Panc1 (cell line): ENCODE results near the gene NFAT5. TPM values are rescaled to one million over a fixed set of nuclear protein-coding genes. Genes with fewer than 3 reads are reported as not detected.

Experiments used
- ATAC-seq: fragments of 200-7000 bp; cut with Tn5 transposase; 2 replicates; pipeline ENCODE4 v1.9.1; 2020; ENCODE audit warnings: mild to moderate bottlenecking, moderate library complexity
- BruUV-seq: library from RNA; stranded (reverse); fragments of 400-500 nt; replicated peaks from 2 replicates; lab custom pipeline; 2021; lab: Mats Ljungman, UMichigan
- CTCF ChIA-PET: fragments of 300-600 bp; sonication (Branson Sonifier 250); formaldehyde crosslinking; loops from one replicate; lab custom pipeline; 2022; ENCODE audit warnings: antibody characterized with exemption; lab: Charles Lee
- POLR2A ChIA-PET: fragments of 300-600 bp; sonication (Branson Sonifier 250); formaldehyde crosslinking; loops from one replicate; lab custom pipeline; 2022; ENCODE audit warnings: antibody characterized with exemption; lab: Charles Lee
- DNase-seq: peaks from one replicate; pipeline ENCODE4 v3.0.0-alpha.2; 2010; ENCODE audit warnings: low read depth, low spot score
- H3K27ac ChIP-seq: 2 replicates; pipeline ENCODE4 v1.5.1; 2011; ENCODE audit warnings: mild to moderate bottlenecking, low read length, inconsistent platforms
- H3K27me3 ChIP-seq: fragments of 200-500 bp; sonication (Bioruptor generic); 2 replicates; pipeline ENCODE4 v1.6.0; 2014; ENCODE audit warnings: low read length, inconsistent platforms; ENCODE audit not compliant: control insufficient read depth, insufficient read depth
- H3K36me3 ChIP-seq: fragments of 200-500 bp; sonication (Bioruptor generic); 2 replicates; pipeline ENCODE4 v1.5.1; 2014; ENCODE audit warnings: inconsistent platforms, mild to moderate bottlenecking, low read length, moderate library complexity; ENCODE audit not compliant: control insufficient read depth, insufficient read depth
- H3K4me1 ChIP-seq: 2 replicates; pipeline ENCODE4 v1.5.1; 2011; ENCODE audit warnings: inconsistent platforms, mild to moderate bottlenecking, low read length, moderate library complexity; ENCODE audit not compliant: control insufficient read depth, insufficient read depth
- H3K4me3 ChIP-seq, 2 experiments: 2 replicates each; pipeline ENCODE4 v1.5.1; 2011 to 2012; ENCODE audit warnings: low read depth in 2 of 2, low read length in 2 of 2, mild to moderate bottlenecking in 2 of 2, inconsistent platforms in 1 of 2, moderate library complexity in 1 of 2
- H3K9me3 ChIP-seq: fragments of 200-500 bp; sonication (Bioruptor generic); 2 replicates; pipeline ENCODE4 v1.5.1; 2014; ENCODE audit warnings: low read depth, mild to moderate bottlenecking, inconsistent platforms, low read length, moderate library complexity; ENCODE audit not compliant: control insufficient read depth, insufficient read depth
- CTCF ChIP-seq: fragments of 450-650 bp; IDR thresholded peaks from 2 replicates; pipeline ENCODE4 v1.5.1; 2017; ENCODE audit warnings: mild to moderate bottlenecking
- POLR2AphosphoS5 ChIP-seq: IDR thresholded peaks from 2 replicates; pipeline ENCODE4 v1.6.1; 2012; ENCODE audit warnings: mild to moderate bottlenecking, low read depth, low read length, moderate library complexity
- REST ChIP-seq, 2 experiments: IDR thresholded peaks; 2 replicates each; pipeline ENCODE4 v1.6.1; 2011 to 2012; ENCODE audit warnings: low read depth in 2 of 2, control low read depth in 1 of 2, low read length in 1 of 2, mild to moderate bottlenecking in 1 of 2, moderate library complexity in 1 of 2; ENCODE audit not compliant: insufficient read depth in 1 of 2
- SIN3A ChIP-seq: IDR thresholded peaks from 2 replicates; pipeline ENCODE4 v1.6.1; 2012; ENCODE audit warnings: low read depth, mild to moderate bottlenecking, low read length, moderate library complexity, borderline replicate concordance; ENCODE audit not compliant: insufficient read depth
- TCF7L2 ChIP-seq: IDR thresholded peaks from 2 replicates; pipeline ENCODE4 v1.6.1; 2011; ENCODE audit warnings: mild to moderate bottlenecking, low read depth, low read length, inconsistent platforms
- in situ Hi-C: cut with HindIII; loops from 2 replicates; pipeline ENCODE4 v1.10.0; 2016; ENCODE audit warnings: low sequenced_read_pairs, low pct_unique_long_range_greater_than_20kb
- intact Hi-C: fragments of 100-400 bp; cut with micrococcal nuclease; formaldehyde crosslinking; loops from one replicate; pipeline ENCODE4 v1.10.0; 2022; ENCODE audit not compliant: unreplicated experiment
- total RNA-seq: library from RNA; stranded (reverse); gene quantifications from one replicate; pipeline ENCODE4 v1.2.1, GENCODE V29; 2021; ENCODE audit not compliant: unreplicated experiment

The NFAT5 gene
- total RNA-seq, 1 experiment from 2014 or later = 57.0 TPM

- BruUV-seq = TSS peak; percentile 72
- H3K4me3 ChIP-seq = no peak overlapping the region
- ATAC-seq = no peak
- peaks cover 13% of the 10 kb centered on the region for H3K36me3 ChIP-seq
- H3K27ac ChIP-seq = no peak overlapping the region
- DNase-seq = no peak
- H3K9me3 ChIP-seq = no peaks in the 10 kb centered on the region
- no peaks in the 10 kb centered on the region for H3K27me3 ChIP-seq
- CTCF ChIA-PET = no interaction called here
- TF ChIP-seq CTCF = no peak
- no peak for TF ChIP-seq TCF7L2
- TF ChIP-seq POLR2AphosphoS5 = no peak
- TF ChIP-seq REST (IDR thresholded peaks at IDR 0.05; ENCODE audit: insufficient read depth in 1 of 2, low read depth in 2 of 2, low read length in 1 of 2) = no peak
- no peak for TF ChIP-seq SIN3A
- intact Hi-C loops (no loop called here), in situ Hi-C loops (no loop called here)
- no peaks in the 10 kb centered on the region for H3K4me1 ChIP-seq
- POLR2A ChIA-PET = no interaction called here
These were observed 176.5 kb downstream of the NFAT5 start for GRCh38 chr16:69741951-69742904.

GRCh38 chr16:69744363-69745231, 178.8 kb downstream of the NFAT5 start:
- no peak overlapping the region for H3K27ac ChIP-seq
- TF ChIP-seq CTCF (no peak), REST (IDR thresholded peaks at IDR 0.05; ENCODE audit: insufficient read depth in 1 of 2, low read depth in 2 of 2, low read length in 1 of 2) (no peak), SIN3A (no peak), TCF7L2 (no peak), POLR2AphosphoS5 (no peak)
- no peaks in the 10 kb centered on the region for H3K4me1 ChIP-seq
- no peak for DNase-seq
- no peaks in the 10 kb centered on the region for H3K27me3 ChIP-seq
- ChIA-PET CTCF (no interaction called here), POLR2A (no interaction called here)
- peaks cover 26% of the 10 kb centered on the region for H3K36me3 ChIP-seq
- BruUV-seq = no TSS peak
- no peaks in the 10 kb centered on the region for H3K9me3 ChIP-seq
- intact Hi-C loops (no loop called here), in situ Hi-C loops (no loop called here)
- no peak overlapping the region for H3K4me3 ChIP-seq
- no peak for ATAC-seq
